ENCODE measurements around the gene NOL4L.

DNA sequence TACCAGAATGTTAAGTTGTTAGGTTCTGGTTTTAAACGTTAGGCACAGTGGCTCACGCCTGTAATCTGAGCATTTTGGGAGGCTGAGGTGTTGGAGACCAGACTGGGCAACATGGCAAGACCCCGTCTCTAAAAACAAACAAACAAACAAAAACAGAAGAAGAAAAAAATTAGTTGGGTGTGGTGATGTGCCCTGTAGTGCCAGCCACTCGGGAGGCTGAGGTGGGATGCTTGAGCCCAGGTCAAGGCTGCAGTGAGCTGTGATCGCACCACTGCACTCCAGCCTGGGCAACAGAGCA is 19.4 kb downstream of the NOL4L start:
- no peak for TF ChIP-seq POLR2AphosphoS5 (IDR thresholded peaks at IDR 0.05; ENCODE audit: low read depth)
- TF ChIP-seq, protein P1, sequence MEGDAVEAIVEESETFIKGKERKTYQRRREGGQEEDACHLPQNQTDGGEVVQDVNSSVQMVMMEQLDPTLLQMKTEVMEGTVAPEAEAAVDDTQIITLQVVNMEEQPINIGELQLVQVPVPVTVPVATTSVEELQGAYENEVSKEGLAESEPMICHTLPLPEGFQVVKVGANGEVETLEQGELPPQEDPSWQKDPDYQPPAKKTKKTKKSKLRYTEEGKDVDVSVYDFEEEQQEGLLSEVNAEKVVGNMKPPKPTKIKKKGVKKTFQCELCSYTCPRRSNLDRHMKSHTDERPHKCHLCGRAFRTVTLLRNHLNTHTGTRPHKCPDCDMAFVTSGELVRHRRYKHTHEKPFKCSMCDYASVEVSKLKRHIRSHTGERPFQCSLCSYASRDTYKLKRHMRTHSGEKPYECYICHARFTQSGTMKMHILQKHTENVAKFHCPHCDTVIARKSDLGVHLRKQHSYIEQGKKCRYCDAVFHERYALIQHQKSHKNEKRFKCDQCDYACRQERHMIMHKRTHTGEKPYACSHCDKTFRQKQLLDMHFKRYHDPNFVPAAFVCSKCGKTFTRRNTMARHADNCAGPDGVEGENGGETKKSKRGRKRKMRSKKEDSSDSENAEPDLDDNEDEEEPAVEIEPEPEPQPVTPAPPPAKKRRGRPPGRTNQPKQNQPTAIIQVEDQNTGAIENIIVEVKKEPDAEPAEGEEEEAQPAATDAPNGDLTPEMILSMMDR (IDR thresholded peaks at IDR 0.05; ENCODE audit: insufficient read depth, low read length): no peak
- TF ChIP-seq GABPA (IDR thresholded peaks at IDR 0.05; ENCODE audit: low read depth): no peak
- TF ChIP-seq SPI1 (IDR thresholded peaks at IDR 0.05; ENCODE audit: borderline replicate concordance, low read depth): no peak
- TF ChIP-seq, protein P2, sequence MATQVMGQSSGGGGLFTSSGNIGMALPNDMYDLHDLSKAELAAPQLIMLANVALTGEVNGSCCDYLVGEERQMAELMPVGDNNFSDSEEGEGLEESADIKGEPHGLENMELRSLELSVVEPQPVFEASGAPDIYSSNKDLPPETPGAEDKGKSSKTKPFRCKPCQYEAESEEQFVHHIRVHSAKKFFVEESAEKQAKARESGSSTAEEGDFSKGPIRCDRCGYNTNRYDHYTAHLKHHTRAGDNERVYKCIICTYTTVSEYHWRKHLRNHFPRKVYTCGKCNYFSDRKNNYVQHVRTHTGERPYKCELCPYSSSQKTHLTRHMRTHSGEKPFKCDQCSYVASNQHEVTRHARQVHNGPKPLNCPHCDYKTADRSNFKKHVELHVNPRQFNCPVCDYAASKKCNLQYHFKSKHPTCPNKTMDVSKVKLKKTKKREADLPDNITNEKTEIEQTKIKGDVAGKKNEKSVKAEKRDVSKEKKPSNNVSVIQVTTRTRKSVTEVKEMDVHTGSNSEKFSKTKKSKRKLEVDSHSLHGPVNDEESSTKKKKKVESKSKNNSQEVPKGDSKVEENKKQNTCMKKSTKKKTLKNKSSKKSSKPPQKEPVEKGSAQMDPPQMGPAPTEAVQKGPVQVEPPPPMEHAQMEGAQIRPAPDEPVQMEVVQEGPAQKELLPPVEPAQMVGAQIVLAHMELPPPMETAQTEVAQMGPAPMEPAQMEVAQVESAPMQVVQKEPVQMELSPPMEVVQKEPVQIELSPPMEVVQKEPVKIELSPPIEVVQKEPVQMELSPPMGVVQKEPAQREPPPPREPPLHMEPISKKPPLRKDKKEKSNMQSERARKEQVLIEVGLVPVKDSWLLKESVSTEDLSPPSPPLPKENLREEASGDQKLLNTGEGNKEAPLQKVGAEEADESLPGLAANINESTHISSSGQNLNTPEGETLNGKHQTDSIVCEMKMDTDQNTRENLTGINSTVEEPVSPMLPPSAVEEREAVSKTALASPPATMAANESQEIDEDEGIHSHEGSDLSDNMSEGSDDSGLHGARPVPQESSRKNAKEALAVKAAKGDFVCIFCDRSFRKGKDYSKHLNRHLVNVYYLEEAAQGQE (IDR thresholded peaks at IDR 0.05; ENCODE audit: insufficient replicate concordance, low read depth): no peak

Measured in HL-60 (cell line).